GM10847 (cell line): Measurements from ENCODE around the gene EMC7.

Experiments used
- POLR2A ChIP-seq: IDR thresholded peaks from 2 replicates; pipeline ENCODE4 v1.6.1; 2011; ENCODE audit not compliant: insufficient read length; ENCODE audit errors: extremely low read depth

The EMC7 gene

GRCh38 chr15:34054081-34054707 lies 47.5 kb downstream of the EMC7 start:
- TF ChIP-seq POLR2A, result no peak

- TF ChIP-seq POLR2A, result no peak
Observed at GRCh38 chr15:34049112-34049511, 52.5 kb downstream of the EMC7 start.

GRCh38 chr15:34047893-34048775 lies 53.5 kb downstream of the EMC7 start:
- no peak for TF ChIP-seq POLR2A

GRCh38 chr15:34046471-34047145 lies 55.1 kb downstream of the EMC7 start:
- no peak for TF ChIP-seq POLR2A

GRCh38 chr15:34043813-34044212 lies 57.8 kb downstream of the EMC7 start:
- TF ChIP-seq POLR2A, result no peak

GRCh38 chr15:34043391-34043790 lies 58.3 kb downstream of the EMC7 start:
- no peak for TF ChIP-seq POLR2A

GRCh38 chr15:34039790-34040113 lies 61.9 kb downstream of the EMC7 start:
- no peak for TF ChIP-seq POLR2A

GRCh38 chr15:34038871-34039789 lies 62.5 kb downstream of the EMC7 start, which contains the start of gene AVEN:
Gene AVEN, minus strand, starts transcription at chr15:34039204. Its CDS starts 158 bp downstream, at chr15:34039046.
- no peak for TF ChIP-seq POLR2A

GRCh38 chr15:34038023-34038870 lies 63.4 kb downstream of the EMC7 start:
- TF ChIP-seq POLR2A, result peak; percentile 85
